IgD-negative memory B cell (primary cell): ENCODE measurements around the gene CEP112. TPM values are rescaled to one million over a fixed set of nuclear protein-coding genes. Genes with fewer than 3 reads are reported as not detected.

Experiments used
- H3K27ac Mint-ChIP-seq, 3 donors: one replicate each; pipeline ENCODE4 v1.8.0; 2020 to 2022; ENCODE audit warnings: mild to moderate bottlenecking in 3 of 3, mixed read lengths in 3 of 3, moderate library complexity in 1 of 3
- H3K27me3 Mint-ChIP-seq: one replicate; pipeline ENCODE4 v1.8.0; 2021; ENCODE audit warnings: mixed read lengths
- H3K36me3 Mint-ChIP-seq: one replicate; pipeline ENCODE4 v1.8.0; 2020; ENCODE audit warnings: mild to moderate bottlenecking, mixed read lengths
- H3K4me1 Mint-ChIP-seq, 3 donors: one replicate each; pipeline ENCODE4 v1.8.0; 2020 to 2022; ENCODE audit warnings: mixed read lengths in 3 of 3, mild to moderate bottlenecking in 1 of 3
- H3K4me3 Mint-ChIP-seq, 4 donors: one replicate each; pipeline ENCODE4 v1.8.0; 2020 to 2022; ENCODE audit warnings: mild to moderate bottlenecking in 4 of 4, mixed read lengths in 4 of 4, moderate library complexity in 3 of 4
- H3K9me3 Mint-ChIP-seq, 3 donors: one replicate each; pipeline ENCODE4 v1.8.0; 2020 to 2021; ENCODE audit warnings: mixed read lengths in 3 of 3, mild to moderate bottlenecking in 1 of 3
- polyA plus RNA-seq: library from polyadenylated mRNA; unstranded; fragments of 300-500 nt; fragmentation: Illumina TruSeq; gene quantifications from one replicate; pipeline ENCODE4 v1.2.3, GENCODE V29; 2021

CEP112 gene
- polyA plus RNA-seq, 1 donor from 2014 or later, result not detected

DNA sequence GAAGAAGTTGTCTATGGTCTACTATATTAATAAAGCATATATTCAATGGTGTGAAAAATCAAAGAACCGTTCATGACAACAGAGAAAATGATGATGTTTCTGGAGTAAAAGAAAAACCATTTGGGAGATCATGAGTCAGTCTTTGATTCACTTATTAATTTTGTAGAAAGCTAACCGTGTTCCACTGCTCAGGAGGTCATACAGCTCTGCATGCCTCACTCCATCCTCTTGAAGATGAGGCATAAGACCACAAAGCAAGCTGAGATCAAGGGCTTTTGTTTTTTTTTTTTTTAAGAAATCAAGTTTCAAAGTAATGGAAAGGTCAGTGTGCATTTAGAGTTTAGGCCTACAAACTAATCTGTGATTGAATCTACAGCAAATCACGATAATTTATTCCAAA, 206.4 kb downstream of the CEP112 start:
- Mint-ChIP-seq H3K36me3 (no peaks in the 10 kb centered on the region), H3K27me3 (no peaks in the 10 kb centered on the region), H3K27ac (no peak overlapping the region), H3K4me3 (no peak overlapping the region), H3K4me1 (no peaks in the 10 kb centered on the region), H3K9me3 (peaks cover 5 to 16% (median 15%) of the 10 kb centered on the region in 3 donors)

DNA sequence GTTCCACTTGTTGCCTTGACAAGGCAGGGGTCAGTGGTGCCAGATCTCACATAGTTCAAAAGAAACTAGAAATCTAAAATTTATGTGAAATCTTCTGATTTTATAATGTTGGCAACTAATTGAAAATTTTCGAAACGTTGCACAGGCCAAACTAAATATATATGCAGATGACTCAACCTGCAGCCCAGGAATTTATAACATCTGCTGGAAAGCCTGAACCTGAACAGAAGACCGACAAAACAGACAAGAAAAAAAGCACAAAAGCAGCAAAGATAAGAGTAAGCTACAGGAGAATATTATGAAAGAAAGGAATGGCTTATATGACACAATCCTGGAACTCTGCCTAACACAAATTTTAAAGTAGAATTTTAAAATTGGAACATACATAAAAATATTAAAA, 207.6 kb downstream of the CEP112 start:
- Mint-ChIP-seq H3K27me3 (no peaks in the 10 kb centered on the region), H3K4me1 (no peaks in the 10 kb centered on the region), H3K36me3 (no peaks in the 10 kb centered on the region), H3K4me3 (no peak overlapping the region), H3K9me3 (peaks cover 5 to 16% (median 8%) of the 10 kb centered on the region in 3 donors), H3K27ac (no peak overlapping the region)

DNA sequence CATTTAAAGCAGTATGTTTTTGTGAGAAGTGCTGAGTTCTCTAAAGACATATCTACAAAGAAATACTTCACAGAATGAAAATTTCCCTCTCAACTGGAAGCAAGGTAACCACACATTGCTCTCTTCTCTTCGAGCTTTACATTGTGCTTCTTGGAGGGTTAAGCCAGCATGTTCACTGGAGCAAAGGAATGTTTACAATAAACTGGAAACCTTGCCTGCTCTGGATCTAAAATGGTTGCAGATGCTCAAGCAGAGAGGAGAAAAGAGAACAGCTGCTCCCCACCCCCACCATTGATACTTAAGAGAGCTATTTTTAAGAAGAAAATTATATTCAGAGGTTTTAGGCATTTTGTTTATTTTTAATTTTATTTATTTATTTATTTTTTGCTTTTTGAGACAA, 213.1 kb downstream of the CEP112 start:
- Mint-ChIP-seq H3K27ac (no peak overlapping the region), H3K27me3 (peaks cover 3% of the 10 kb centered on the region), H3K4me3 (no peak overlapping the region), H3K36me3 (no peaks in the 10 kb centered on the region), H3K9me3 (peaks cover 0 to 3% (median 1%) of the 10 kb centered on the region in 3 donors), H3K4me1 (no peaks in the 10 kb centered on the region)

DNA sequence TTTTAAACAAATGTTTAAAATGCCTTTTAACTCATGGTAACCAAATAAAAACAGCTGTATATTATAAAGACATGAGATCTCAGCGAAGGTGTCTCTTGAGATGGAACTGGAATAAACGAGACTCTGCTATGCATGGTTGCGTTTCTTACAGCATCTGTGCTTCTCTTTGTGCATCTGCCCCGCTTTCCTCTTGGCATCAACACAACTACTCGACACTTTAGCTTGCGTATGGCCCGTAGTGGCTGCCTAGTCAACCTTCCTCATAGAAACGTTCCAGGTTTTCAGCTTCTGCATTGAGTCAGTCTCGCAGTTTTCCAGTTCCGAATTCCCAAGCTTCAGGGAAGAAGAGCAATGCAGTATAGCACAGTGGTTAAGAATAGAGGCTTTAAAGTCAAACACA, 214.9 kb downstream of the CEP112 start:
- H3K9me3 Mint-ChIP-seq, result no peaks in the 10 kb centered on the region
- H3K4me1 Mint-ChIP-seq, result peaks cover 0 to 2% (median 0%) of the 10 kb centered on the region in 3 donors
- H3K36me3 Mint-ChIP-seq, result peaks cover 3% of the 10 kb centered on the region
- H3K4me3 Mint-ChIP-seq, result no peak overlapping the region
- no peak overlapping the region for H3K27ac Mint-ChIP-seq
- peaks cover 3% of the 10 kb centered on the region for H3K27me3 Mint-ChIP-seq

DNA sequence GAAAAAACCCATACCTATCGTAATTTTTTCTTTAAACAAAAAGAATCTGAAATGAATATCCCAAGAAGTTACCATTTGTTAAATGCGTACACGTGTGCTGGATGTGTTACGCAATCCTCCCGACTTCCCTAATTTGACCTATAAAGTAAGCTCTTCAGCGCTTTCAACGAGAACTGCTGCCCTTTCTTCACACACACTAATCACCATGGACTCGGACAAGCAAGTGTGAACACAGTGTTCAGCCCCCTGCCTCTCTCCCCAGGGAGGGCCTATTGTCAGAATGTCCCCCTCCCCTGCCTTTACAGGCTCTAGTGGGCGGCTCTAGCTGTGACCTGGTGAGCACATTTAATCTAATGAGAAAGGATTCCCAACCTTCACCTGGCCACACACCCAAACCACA, 216.1 kb downstream of the CEP112 start:
- Mint-ChIP-seq H3K4me1 (peaks cover 0 to 2% (median 0%) of the 10 kb centered on the region in 3 donors), H3K4me3 (no peak overlapping the region), H3K9me3 (no peaks in the 10 kb centered on the region), H3K27me3 (peaks cover 3% of the 10 kb centered on the region), H3K36me3 (peaks cover 3% of the 10 kb centered on the region), H3K27ac (no peak overlapping the region)

DNA sequence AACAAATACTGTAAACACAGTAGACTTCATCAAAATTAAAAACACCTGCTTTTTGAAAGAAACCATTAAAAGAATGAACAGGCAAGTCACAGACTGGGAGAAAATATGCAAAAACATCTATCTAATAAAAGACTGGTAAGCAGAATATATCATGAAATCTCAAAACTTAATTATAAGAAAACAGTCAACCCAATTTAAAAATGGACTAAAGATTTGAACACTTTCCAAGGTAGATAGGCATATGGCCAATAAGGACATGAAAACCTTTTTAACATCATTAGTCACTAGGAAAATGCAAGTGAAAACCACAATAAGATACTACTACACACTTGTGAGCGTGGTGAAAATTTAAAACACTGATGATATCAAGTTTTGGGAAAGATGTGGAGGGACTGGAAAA, 218.7 kb downstream of the CEP112 start:
- H3K27me3 Mint-ChIP-seq, result peaks cover 3% of the 10 kb centered on the region
- H3K36me3 Mint-ChIP-seq, result peaks cover 3% of the 10 kb centered on the region
- no peak overlapping the region for H3K4me3 Mint-ChIP-seq
- H3K4me1 Mint-ChIP-seq, result peaks cover 0 to 2% (median 0%) of the 10 kb centered on the region in 3 donors
- H3K27ac Mint-ChIP-seq, result no peak overlapping the region
- no peaks in the 10 kb centered on the region for H3K9me3 Mint-ChIP-seq

DNA sequence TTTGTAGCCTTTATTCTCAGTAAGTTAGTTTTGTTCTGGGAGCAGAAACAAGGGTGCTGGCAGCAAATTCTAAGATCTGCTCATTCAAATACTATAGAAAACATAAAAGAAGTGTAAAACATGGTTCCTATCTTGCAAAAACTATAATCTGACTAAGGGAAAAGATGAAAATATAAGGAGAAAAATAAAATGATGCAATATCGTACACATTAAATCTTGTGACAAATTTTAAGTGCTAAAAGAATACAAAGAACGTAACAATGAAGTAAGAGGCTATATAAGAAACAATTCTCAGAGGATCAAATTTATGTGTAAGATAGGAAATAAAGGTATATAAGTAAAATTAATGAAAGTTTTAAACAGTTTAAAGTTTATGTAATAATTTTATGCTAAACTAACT, 224.6 kb downstream of the CEP112 start:
- Mint-ChIP-seq H3K36me3 (no peaks in the 10 kb centered on the region), H3K4me3 (no peak overlapping the region), H3K27ac (no peak overlapping the region), H3K27me3 (no peaks in the 10 kb centered on the region), H3K9me3 (peaks cover 0 to 4% (median 0%) of the 10 kb centered on the region in 3 donors), H3K4me1 (no peaks in the 10 kb centered on the region)

DNA sequence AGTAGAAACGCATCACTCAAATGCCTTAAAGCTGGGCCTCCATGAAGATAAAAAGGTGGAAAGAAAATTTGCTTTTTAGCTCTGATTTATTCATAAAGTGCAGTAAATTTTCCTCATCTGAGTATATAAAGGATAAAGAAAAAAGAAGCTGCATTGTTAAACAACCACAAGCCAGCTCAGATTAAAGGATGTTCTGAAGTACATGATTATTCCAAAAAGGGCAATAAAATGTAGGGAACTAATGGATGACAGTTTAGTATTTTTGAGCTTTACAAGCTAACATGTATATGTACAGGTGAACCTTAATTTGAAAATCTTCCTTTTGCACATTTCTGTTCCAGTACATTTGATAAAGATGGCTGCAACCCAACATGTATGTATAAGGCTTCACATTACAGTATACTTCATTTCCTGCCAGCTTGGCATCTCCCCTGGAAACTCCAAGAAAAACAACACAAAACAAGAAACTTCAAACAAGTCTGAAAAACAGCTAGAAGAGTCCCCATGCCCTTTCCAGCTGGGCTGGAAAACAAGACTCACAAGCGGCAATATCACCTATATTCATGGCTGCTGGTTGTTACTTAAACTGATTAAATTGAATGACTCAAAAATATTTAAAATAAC, 225.7 kb downstream of the CEP112 start:
- Mint-ChIP-seq H3K4me1 (no peaks in the 10 kb centered on the region), H3K9me3 (peaks cover 0 to 4% (median 0%) of the 10 kb centered on the region in 3 donors), H3K27me3 (no peaks in the 10 kb centered on the region), H3K4me3 (no peak overlapping the region), H3K27ac (no peak overlapping the region), H3K36me3 (no peaks in the 10 kb centered on the region)

DNA sequence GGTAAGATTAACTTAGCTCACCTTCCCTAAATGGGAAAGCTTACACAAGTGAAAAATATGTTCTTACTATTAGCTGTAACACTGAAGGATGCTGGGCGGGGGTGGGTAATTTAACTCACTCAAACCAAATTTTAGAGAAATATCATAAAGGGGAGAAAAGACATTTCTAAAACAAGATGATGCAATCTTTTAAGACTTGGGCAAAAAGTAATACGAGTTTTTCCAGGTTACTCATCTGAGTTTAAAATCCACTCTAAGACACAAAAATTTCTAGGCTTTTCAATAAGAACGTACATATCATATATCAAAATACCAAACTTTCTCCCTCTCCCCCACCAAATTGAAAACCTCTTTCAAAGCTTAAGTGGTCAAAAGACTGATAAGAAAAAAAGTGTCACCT, 228.8 kb downstream of the CEP112 start:
- H3K4me1 Mint-ChIP-seq, result no peaks in the 10 kb centered on the region
- H3K9me3 Mint-ChIP-seq, result peaks cover 0 to 4% (median 2%) of the 10 kb centered on the region in 3 donors
- H3K27ac Mint-ChIP-seq, result no peak overlapping the region
- no peaks in the 10 kb centered on the region for H3K27me3 Mint-ChIP-seq
- H3K36me3 Mint-ChIP-seq, result no peaks in the 10 kb centered on the region
- no peak overlapping the region for H3K4me3 Mint-ChIP-seq

DNA sequence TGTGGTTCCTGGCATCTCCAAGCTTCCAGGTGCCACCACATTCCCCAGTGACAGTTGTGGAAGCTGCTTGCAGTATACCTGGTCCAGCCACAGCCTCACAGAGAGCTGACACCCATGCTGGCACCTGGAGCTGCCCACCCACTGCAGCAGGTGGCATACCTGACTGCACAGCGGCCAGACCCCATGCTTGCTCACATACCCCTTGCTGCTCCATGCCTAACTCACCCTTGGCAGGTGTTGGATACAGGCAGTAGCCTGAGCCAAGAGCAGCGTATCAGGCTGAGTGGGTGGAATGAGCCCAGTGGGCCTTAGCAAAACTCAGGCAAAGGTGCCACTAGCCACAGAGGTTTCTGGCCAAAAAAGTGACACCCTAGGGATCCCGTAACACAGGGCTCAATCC, 232.3 kb downstream of the CEP112 start:
- Mint-ChIP-seq H3K27me3 (no peaks in the 10 kb centered on the region), H3K4me3 (no peak overlapping the region), H3K27ac (no peak overlapping the region), H3K4me1 (no peaks in the 10 kb centered on the region), H3K36me3 (no peaks in the 10 kb centered on the region), H3K9me3 (peaks cover 0 to 11% (median 6%) of the 10 kb centered on the region in 3 donors)

DNA sequence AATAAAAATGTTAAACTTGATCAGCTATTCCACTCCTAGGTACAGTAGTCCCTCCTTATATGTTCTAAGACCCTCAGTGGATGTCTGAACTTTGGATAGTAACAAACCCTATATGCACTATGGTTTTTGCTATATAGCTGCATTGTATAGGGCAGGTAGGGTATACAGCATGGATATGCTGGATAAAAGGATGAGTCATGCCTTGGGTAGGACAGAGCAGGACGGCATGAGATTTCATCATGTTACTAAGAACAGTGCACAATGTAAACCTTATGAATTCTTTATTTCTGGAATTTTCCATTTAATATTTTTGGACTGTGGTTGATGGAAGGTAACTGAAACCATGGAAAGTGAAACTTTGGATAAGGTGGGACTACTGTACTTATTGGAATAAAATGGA, 235.1 kb downstream of the CEP112 start:
- H3K9me3 Mint-ChIP-seq, result peaks cover 3 to 11% (median 10%) of the 10 kb centered on the region in 3 donors
- no peak overlapping the region for H3K27ac Mint-ChIP-seq
- no peaks in the 10 kb centered on the region for H3K27me3 Mint-ChIP-seq
- no peak overlapping the region for H3K4me3 Mint-ChIP-seq
- H3K4me1 Mint-ChIP-seq, result no peaks in the 10 kb centered on the region
- H3K36me3 Mint-ChIP-seq, result peaks cover 5% of the 10 kb centered on the region

DNA sequence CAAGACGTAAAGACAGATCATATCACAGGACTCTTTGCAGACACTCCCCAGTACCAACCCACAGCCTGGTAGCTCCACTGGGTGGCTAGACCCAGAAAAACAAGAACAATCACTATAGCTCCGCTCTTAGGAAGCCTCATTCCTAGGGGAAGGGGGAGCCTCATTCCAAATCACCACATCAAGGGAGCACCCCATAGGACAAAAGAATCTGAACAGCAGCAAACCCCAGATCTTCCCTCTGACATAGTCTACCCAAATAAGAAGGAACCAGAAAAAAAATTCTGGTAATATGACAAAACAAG, 237.8 kb downstream of the CEP112 start:
- peaks cover 7% of the 10 kb centered on the region for H3K36me3 Mint-ChIP-seq
- H3K27me3 Mint-ChIP-seq, result peaks cover 1% of the 10 kb centered on the region
- no peaks in the 10 kb centered on the region for H3K4me1 Mint-ChIP-seq
- no peak overlapping the region for H3K27ac Mint-ChIP-seq
- H3K4me3 Mint-ChIP-seq, result no peak overlapping the region
- H3K9me3 Mint-ChIP-seq, result peaks cover 3 to 11% (median 7%) of the 10 kb centered on the region in 3 donors

DNA sequence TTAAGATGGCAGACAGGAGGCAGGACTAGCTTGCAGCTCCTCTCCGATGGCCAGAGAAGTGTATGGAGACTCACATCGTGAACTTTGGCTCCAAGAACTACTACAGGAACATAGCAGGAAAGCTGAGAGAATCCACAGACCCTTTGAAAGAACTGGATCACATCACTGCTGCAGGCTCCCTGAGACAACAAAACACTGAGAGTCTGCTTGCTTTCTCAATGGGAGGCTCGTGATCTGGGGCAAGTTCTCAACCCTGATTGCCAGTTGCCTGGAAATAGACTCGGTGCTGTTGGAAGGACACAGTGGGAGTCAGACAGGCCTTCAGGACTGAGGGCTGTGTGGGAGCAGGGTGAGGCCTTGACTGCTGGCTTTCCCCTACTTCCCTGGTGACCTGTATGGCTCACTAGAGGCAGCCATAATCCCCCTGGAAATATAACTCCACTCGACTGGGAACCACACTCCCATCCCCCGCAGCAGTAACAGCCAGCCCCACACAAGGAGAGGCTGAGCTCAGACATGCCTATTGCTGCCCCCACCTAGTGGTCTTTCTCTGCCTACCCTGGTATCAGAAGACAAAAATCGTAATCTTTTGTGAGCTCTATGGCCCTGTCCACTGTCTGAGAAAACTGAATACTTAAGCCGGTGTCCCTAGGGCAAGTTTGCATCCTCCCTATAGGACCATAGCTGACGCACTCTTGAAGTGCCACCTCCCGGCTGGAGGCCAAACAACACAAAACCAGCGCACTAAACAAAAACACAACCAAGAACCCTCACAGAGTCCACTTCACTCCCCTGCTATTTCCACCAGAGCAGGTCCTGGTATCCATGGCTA, 238.4 kb downstream of the CEP112 start:
- H3K9me3 Mint-ChIP-seq, result peaks cover 3 to 11% (median 7%) of the 10 kb centered on the region in 3 donors
- H3K27ac Mint-ChIP-seq, result no peak overlapping the region
- no peaks in the 10 kb centered on the region for H3K4me1 Mint-ChIP-seq
- peaks cover 7% of the 10 kb centered on the region for H3K36me3 Mint-ChIP-seq
- H3K4me3 Mint-ChIP-seq, result peak overlapping the region in 1 of 4 donors; percentile 35
- H3K27me3 Mint-ChIP-seq, result peaks cover 1% of the 10 kb centered on the region

DNA sequence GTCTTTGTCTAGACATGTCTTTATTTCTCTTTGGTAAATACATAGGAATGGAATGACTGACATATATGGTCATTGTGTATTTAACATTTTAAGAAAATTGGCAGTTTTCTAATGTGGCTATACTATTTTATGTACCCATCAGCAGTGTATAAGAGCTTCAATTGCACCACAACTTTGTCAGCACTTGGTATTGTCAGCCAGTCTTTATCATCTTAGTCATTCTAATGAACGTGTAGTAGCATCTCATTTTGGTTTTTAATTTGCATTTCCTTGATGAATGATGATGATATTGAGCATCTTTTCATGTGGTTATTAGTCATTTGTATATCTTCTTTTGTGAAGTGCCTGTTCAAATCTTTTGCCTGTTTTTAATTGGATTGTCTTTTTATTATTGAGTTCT, 239.3 kb downstream of the CEP112 start:
- H3K4me1 Mint-ChIP-seq, result no peaks in the 10 kb centered on the region
- H3K36me3 Mint-ChIP-seq, result peaks cover 7% of the 10 kb centered on the region
- H3K4me3 Mint-ChIP-seq, result no peak overlapping the region
- H3K27ac Mint-ChIP-seq, result no peak overlapping the region
- peaks cover 3 to 11% (median 7%) of the 10 kb centered on the region in 3 donors for H3K9me3 Mint-ChIP-seq
- H3K27me3 Mint-ChIP-seq, result peaks cover 1% of the 10 kb centered on the region

DNA sequence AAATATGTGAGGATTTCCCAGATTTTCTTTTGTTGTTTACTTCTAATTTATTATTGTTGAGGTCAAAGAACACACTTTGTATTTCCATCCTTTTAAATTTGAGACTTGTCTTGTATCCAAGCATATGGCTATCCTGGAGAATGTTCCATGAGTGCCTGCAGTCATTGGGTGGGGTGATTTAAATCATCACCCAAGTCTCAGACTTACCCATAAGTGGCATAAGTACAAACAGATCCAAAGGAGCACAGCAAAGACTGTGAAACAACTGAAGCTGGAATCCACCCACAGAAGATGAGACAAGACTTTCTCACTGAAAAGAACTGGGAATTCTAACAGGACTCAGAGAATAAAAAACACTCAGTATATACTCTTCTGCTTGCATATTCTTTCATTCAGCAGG, 239.9 kb downstream of the CEP112 start:
- peaks cover 3 to 11% (median 6%) of the 10 kb centered on the region in 3 donors for H3K9me3 Mint-ChIP-seq
- no peak overlapping the region for H3K27ac Mint-ChIP-seq
- no peak overlapping the region for H3K4me3 Mint-ChIP-seq
- H3K27me3 Mint-ChIP-seq, result peaks cover 1% of the 10 kb centered on the region
- H3K4me1 Mint-ChIP-seq, result no peaks in the 10 kb centered on the region
- H3K36me3 Mint-ChIP-seq, result peaks cover 7% of the 10 kb centered on the region

DNA sequence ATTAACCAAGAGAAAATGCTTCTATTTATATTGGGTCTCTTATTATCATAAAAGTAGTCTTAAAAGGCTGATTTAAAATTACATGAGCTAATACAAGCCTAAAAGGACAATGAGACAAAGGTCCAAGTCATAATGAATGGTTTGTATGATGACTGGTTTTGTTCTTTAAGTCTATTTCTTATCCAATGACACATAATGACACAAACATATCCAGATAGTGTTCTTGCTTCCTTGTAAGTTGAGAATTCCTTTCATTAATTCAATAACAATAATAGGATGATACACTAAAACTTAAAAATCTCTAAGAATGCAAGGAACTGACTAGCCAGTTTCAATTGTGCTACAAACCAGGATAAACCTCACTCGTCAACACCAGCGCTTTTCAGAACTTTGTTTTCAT, 244.1 kb downstream of the CEP112 start:
- H3K9me3 Mint-ChIP-seq, result peaks cover 0 to 5% (median 3%) of the 10 kb centered on the region in 3 donors
- peaks cover 1% of the 10 kb centered on the region for H3K27me3 Mint-ChIP-seq
- H3K4me3 Mint-ChIP-seq, result no peak overlapping the region
- H3K27ac Mint-ChIP-seq, result no peak overlapping the region
- no peaks in the 10 kb centered on the region for H3K4me1 Mint-ChIP-seq
- H3K36me3 Mint-ChIP-seq, result peaks cover 5% of the 10 kb centered on the region
